GM21619 (cell line): ENCODE measurements around the gene ANKDD1B.
"Not testable (repeated sequence)": the region's sequence is repeated elsewhere in the genome, so short reads cannot be mapped to it uniquely, and the experiment has no call there.

Experiments used
- ATAC-seq: cut with Tn5 transposase; IDR thresholded peaks from one replicate; pipeline ENCODE4 v1.9.1; 2021; ENCODE audit not compliant: unreplicated experiment

The ANKDD1B gene

GRCh38 chr5:75611311-75612225, at the start of gene ANKDD1B:
TSS of gene ANKDD1B (plus strand) at chr5:75611453. CDS start at chr5:75611635, 182 bp downstream.
- ATAC-seq: no peak

DNA sequence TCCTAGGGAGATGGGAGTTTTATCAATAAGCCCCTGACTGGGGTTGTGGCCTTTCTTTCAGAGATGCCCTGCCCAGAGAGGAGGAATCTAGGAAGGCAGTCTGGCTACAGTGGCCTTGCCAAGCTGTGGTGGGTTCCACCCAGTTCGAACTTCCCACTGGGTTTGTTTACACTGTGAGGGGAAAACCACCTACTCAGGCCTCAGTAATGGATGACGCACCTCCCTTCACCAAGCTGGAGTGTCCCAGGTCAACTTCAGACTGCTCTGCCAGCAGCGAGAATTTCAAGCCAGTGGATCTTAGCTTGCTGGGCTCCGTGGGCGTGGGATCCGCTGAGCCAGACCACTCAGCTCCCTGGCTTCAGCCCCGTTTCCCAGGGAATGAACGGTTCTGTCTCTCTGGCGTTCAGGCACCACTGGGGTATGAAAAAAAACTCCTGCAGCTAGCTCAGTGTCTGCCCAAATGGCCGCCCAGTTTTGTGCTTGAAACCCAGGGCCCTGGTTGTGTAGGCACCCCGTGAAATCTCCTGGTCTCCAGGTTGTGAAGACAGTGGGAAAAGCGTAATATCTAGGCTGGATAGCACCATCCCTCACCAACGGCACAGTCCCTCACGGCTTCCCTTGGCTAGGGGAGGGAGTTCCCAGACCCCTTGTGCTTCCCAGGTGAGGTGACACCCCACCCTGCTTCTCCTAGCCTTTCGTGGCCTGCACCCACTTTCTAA, 45.1 kb upstream of the ANKDD1B start:
- not testable (repeated sequence) for ATAC-seq

- peak; percentile 87 for ATAC-seq
Observed at GRCh38 chr5:75566710-75567309, 44.4 kb upstream of the ANKDD1B start.

- ATAC-seq: no peak
Observed at GRCh38 chr5:75567710-75568109, 43.5 kb upstream of the ANKDD1B start.

GRCh38 chr5:75568202-75568601, 43.1 kb upstream of the ANKDD1B start:
- ATAC-seq: no peak

GRCh38 chr5:75571547-75571946, 39.7 kb upstream of the ANKDD1B start:
- ATAC-seq: no peak

GRCh38 chr5:75574791-75575190, 36.5 kb upstream of the ANKDD1B start:
- ATAC-seq: no peak

- not testable (repeated sequence) for ATAC-seq
Observed at GRCh38 chr5:75578280-75578679, 33.0 kb upstream of the ANKDD1B start.

GRCh38 chr5:75584641-75585040, 26.6 kb upstream of the ANKDD1B start:
- no peak for ATAC-seq

- no peak for ATAC-seq
Observed at GRCh38 chr5:75588666-75589065, 22.6 kb upstream of the ANKDD1B start.

DNA sequence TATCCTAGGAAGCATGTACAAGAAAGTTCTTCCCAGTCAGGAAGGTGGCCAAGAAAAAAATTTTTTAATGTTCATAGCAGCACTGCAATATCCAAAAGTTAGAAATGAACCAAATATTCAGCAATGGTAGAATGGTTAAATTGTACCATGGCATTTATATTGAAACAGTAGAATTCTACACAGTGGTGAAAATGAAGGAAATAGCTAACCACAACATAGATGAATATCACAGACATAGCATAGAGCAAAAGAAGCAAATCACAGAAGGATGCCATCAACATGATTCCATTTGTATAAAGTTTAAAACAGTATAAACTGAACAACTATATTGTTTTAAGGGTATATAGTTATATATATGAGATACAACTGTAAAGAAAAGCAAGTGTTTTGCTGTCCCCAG, 10.7 kb upstream of the ANKDD1B start:
- no peak for ATAC-seq

- no peak for ATAC-seq
Observed at GRCh38 chr5:75601567-75601966, 9.7 kb upstream of the ANKDD1B start.

DNA sequence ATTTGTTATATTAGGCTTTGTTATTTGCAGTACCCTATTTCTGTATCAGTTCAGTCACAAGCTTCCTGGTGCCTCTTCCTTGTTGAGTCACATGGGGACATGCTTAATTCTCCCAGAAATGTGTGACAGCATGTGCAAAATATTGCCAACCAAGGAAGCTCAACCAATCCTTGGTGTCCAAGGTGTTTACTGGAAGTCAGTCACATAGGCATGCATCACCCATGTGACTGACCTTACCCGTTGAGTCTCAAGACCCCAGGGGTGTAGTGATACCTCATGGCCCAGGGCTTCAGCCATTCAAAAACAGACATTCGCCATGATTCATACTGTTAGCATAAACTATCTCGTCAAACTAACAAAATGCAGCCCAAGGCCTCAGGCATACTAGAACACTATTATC, 9.3 kb upstream of the ANKDD1B start:
- ATAC-seq: no peak

DNA sequence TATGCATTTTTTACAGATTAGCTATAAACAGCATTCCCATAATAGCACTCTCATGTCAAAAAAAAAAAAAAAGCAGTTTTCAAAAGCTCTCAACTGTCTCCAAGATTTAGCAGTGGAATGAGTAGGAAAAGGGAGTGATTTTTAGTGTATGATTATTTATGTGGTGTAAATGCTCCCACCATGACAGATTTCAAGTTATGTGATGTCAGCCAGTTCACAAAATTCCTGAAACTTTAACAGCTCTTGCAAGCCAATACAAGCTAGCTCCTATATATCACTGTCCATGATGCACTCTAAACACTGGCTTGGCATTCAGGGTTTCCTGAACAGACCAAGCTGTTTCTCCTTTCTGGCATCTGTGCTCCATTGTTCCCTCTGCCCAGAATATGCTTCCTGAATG, 7.9 kb upstream of the ANKDD1B start:
- no peak for ATAC-seq

- no peak for ATAC-seq
Observed at GRCh38 chr5:75603821-75604220, 7.4 kb upstream of the ANKDD1B start.

DNA sequence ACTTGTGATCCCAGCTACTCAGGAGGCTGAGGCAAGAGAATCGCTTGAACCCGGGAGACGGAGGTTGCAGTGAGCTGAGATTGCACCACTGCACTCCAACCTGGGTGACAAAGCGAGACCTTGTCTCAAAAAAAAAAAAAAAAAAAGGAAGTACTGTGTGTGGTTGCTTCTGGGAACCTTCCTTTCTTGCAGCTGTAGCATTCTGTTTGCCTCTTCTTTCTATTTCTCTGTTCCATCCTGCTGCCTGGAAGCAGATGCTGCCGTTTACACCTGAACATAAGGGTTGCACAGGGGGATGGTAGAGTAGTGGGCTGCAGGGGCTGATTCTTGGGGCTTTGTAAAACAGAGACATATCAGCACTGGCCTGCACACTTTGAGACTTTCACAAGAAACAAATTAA, 3.9 kb upstream of the ANKDD1B start:
- not testable (repeated sequence) for ATAC-seq

DNA sequence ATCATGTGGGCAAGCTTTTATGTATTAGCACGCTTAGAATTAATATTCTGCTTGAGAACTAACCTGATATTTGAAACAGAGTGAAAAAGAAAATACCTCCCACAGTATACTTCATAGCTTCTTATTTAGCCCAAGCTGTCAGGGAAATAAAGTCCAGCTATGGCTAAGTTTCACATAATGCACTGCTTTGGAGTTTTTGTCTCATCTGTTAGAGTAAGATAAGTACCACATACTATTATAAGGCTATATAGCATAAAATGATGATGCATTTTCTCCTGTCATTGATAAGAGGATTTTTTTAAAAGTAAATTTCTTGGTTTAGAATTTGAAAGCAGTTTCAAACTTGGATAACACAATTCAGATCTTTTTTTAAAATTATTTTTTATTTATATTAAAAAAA, 2.4 kb upstream of the ANKDD1B start:
- no peak for ATAC-seq

GRCh38 chr5:75610201-75610600, 1.1 kb upstream of the ANKDD1B start:
- no peak for ATAC-seq

DNA sequence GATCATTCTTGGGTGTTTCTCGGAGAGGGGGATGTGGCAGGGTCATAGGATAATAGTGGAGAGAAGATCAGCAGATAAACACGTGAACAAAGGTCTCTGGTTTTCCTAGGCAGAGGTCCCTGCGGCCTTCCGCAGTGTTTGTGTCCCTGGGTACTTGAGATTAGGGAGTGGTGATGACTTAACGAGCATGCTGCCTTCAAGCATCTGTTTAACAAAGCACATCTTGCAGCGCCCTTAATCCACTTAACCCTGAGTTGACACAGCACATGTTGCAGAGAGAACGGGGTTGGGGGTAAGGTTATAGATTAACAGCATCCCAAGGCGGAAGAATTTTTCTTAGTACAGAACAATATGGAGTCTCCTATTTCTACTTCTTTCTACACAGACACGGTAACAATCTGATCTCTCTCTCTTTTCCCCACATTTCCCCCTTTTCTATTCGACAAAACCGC, 368 bp upstream of the ANKDD1B start:
- ATAC-seq: not testable (repeated sequence)

DNA sequence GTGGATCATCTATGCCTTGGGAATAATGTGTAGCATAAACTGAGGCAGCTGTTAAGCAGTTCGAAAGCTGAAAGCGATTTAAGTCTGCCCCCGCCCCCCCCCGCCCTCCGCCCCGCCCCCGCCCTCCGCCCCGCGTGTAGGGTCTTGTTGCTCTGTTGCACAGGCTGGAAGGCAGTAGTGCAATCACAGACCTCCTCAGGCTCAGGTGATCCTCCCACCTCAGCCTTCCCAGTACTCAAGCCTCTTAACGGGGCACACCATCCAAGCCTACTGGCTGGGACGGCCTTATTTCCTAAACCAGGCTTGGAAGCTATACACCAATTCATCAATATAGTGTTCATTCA, 945 bp downstream of the ANKDD1B start:
- ATAC-seq: no peak

- ATAC-seq: no peak
Observed at GRCh38 chr5:75612901-75613300, 1.6 kb downstream of the ANKDD1B start.

DNA sequence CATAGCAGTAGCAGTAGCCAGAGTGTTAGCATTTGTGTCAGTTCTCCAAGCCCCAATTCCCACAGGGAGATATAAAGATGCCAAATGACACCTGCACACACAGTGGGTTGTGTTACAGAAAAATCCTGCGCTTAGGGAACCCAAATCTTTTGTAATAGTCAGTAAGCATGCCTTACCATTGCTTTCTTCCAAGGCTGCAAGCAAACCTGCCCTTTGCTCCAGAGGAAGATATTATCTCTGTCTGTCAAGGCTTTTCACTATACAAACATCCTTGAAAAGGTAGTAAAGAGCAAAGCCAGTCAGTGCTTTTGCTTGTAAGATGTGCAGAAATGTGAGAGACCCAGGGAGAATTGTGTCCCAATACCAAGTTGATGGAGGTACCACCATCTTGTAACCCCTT, 2.9 kb downstream of the ANKDD1B start:
- ATAC-seq: no peak
